ENCODE measurements around the gene CCSER1.

CCSER1 gene

DNA sequence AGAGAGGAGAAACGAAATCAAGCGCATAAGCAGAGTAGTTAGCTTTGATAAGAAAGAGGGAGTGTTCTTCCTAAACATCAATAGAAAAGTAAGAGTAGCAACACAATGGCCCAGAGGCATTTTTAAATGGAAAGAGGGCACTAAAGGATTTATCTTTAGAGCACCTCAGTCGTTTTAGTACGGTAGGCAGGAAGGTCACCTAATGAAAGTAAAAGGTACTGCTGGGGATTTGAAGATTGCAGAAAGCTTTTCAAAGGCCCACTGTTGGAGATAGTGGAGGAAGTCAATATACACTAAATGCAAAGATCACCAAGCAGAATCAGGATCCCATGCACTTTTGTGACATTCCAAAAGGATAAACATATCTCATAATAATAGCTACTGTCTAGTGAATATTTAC is 1508.9 kb downstream of the CCSER1 start:
- no peak overlapping the region for H3K9ac ChIP-seq (ENCODE audit: low read length)
- no peak for DNase-seq (ENCODE audit: low read depth)
- no peak overlapping the region for H3K4me3 ChIP-seq (ENCODE audit: low read length)
- H3K27me3 ChIP-seq (replicated peaks; ENCODE audit: control insufficient read depth, insufficient read depth, low read length) = no peaks in the 10 kb centered on the region
- H3K36me3 ChIP-seq (ENCODE audit: control insufficient read depth, insufficient read depth, low read length, severe bottlenecking) = no peaks in the 10 kb centered on the region
- H3K4me1 ChIP-seq (ENCODE audit: control insufficient read depth, insufficient read depth, low read length) = no peaks in the 10 kb centered on the region
- peaks cover 9% of the 10 kb centered on the region for H3K9me3 ChIP-seq (ENCODE audit: control insufficient read depth, low read length)

Data from adipocyte (in vitro differentiated cells).